Measurements from ENCODE around the gene HRAS.

Gene HRAS

DNA sequence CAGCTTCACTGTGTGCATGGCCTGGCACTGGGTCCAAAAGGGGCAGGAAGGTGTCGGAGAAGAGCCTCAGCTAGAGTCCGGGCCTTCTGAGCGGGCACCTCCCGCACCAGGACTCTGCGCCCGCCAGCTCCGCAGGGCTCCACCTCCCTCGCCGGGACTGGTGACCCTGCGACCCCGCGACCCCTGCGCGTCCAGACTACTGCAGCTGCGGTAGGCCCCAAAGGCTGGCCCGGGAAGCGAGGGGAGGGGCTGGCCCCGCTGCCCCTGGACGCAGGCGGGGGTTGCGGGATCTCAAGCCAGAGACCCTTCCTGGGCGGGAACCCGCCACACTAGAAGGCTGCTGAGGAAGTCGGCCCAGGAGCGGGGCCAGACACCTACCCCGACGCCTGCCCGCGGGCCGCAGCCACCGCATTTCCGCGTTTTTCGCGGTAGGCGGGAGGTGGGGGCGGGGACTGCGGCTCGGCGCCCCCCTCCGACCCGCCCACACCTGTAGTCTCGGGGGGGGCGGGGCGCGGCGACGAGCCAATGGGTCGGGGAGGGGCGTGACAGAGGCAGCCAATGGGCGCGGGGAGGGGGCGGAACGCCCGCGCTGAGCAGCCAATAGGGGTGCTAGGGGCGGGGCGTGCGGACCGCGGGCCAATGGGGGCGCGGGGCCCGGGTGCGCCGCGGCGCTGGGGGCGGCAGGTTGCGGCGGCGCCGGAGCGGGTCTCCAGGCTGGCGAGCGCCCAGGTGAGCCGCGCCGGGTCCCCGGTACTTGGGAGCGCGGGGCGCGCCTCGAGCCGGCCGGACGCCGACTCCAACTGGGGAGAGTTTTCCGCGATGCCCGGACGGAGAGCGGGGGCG is 25.1 kb upstream of the HRAS start, which contains the start of the genes LMNTD2 and RASSF7:
LMNTD2 (minus strand) TSS at position 434 of the 843 bp plus-strand sequence; CDS start at position 412, 22 bp downstream.
RASSF7 (plus strand) TSS at position 666 of the 843 bp plus-strand sequence. CDS start 799 bp downstream, outside the sequence.
- Mint-ChIP-seq H3K9me3 (no peaks in the 10 kb centered on the region), H3K27me3 (peaks cover 9% of the 10 kb centered on the region), H3K4me1 (peaks cover 11% of the 10 kb centered on the region), H3K27ac (no peak within 1 kb of the TSS), H3K4me3 (peak within 1 kb of the TSS; percentile 82), H3K36me3 (ENCODE audit: low read depth) (no peaks in the 10 kb centered on the region)
- ATAC-seq (peak; percentile 79), DNase-seq (peak; percentile 98)

DNA sequence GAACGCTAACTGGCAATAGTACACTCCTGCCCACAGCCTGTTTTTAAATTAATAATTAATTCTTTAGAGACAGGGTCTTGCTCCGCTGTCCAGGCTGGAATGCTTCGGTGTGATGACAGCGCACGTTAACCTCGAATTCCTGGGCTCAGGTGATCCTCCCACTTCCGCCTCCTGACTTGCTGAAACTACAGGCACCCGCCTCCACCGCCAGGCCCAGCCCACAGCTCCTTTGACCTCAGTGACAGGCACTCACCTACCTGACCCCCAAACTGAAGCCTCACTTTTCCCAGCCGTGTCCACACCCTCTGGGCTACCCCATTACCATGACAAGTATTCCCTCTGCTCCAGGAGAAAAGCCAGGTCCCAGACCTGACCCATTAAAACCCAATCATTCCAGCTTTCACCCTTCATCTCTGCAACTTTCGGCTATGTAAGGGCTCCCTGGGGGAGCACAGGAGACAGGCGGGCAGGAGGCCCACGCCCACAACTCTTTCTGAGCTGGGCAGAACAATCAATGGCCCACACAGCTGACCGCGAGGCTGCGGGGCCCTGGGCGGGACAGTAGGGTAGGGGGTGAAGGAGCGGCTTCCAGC is 24.4 kb upstream of the HRAS start:
- H3K27me3 Mint-ChIP-seq: peaks cover 9% of the 10 kb centered on the region
- no peaks in the 10 kb centered on the region for H3K9me3 Mint-ChIP-seq
- H3K27ac Mint-ChIP-seq: no peak overlapping the region
- DNase-seq: no peak
- no peaks in the 10 kb centered on the region for H3K36me3 Mint-ChIP-seq (ENCODE audit: low read depth)
- no peak for ATAC-seq
- H3K4me3 Mint-ChIP-seq: peak overlapping the region; percentile 50
- H3K4me1 Mint-ChIP-seq: peaks cover 11% of the 10 kb centered on the region

DNA sequence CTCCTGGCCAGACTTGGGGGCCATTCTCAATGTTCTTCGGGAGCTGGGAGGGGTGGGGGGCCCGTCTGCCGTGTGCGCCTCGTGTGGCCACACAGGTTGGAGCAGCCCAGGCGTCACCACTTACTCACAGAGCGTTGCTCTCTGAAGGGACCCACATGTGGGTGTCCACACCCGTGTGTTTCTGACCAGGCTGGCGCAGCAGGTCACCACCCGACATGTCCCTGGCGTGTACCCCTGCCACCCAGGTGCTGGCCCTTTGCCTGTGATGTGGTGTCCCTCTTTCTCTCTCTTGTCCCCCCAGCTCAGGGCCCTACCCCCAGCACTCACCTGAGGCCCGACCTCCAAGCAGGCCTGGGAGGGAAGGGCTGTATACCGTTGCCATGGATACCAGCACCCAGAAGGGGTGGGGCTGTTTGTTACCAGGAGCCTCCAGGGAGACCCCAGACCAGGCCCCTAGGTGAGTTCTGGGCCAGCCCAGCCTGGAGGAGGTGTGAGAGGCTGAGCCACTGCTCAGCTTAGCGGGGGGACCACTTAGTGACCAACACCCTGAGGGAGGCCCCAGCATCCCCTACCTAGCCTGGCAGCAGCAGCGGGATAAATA is 23.7 kb upstream of the HRAS start:
- peaks cover 9% of the 10 kb centered on the region for H3K27me3 Mint-ChIP-seq
- no peaks in the 10 kb centered on the region for H3K36me3 Mint-ChIP-seq (ENCODE audit: low read depth)
- no peak overlapping the region for H3K4me3 Mint-ChIP-seq
- H3K27ac Mint-ChIP-seq: no peak overlapping the region
- H3K9me3 Mint-ChIP-seq: no peaks in the 10 kb centered on the region
- H3K4me1 Mint-ChIP-seq: peaks cover 11% of the 10 kb centered on the region
- DNase-seq (no peak), ATAC-seq (no peak)

DNA sequence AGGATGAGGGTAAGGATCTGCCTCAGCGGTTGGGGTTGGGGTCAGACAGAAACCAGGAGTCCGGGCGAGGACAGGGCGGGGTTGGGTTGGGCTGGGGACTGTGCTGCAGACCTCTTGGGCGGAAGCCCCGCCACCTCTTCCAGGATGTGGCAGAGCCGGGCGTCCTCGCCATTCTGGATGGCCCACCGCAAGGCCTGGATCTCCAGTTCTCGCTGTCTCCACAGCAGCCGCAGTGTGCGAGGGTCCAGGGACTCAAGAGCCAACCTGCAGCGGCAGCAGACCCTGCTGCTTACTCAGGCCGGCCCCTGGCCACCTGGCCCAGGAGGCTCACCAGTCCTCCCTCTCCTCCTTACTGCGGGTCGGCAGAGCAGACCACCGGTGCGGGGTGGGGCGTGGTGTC is 23.1 kb upstream of the HRAS start:
- no peak for DNase-seq
- Mint-ChIP-seq H3K36me3 (ENCODE audit: low read depth) (no peaks in the 10 kb centered on the region), H3K4me3 (no peak overlapping the region), H3K27ac (no peak overlapping the region), H3K9me3 (no peaks in the 10 kb centered on the region), H3K4me1 (peaks cover 11% of the 10 kb centered on the region), H3K27me3 (peaks cover 9% of the 10 kb centered on the region)
- ATAC-seq: no peak

DNA sequence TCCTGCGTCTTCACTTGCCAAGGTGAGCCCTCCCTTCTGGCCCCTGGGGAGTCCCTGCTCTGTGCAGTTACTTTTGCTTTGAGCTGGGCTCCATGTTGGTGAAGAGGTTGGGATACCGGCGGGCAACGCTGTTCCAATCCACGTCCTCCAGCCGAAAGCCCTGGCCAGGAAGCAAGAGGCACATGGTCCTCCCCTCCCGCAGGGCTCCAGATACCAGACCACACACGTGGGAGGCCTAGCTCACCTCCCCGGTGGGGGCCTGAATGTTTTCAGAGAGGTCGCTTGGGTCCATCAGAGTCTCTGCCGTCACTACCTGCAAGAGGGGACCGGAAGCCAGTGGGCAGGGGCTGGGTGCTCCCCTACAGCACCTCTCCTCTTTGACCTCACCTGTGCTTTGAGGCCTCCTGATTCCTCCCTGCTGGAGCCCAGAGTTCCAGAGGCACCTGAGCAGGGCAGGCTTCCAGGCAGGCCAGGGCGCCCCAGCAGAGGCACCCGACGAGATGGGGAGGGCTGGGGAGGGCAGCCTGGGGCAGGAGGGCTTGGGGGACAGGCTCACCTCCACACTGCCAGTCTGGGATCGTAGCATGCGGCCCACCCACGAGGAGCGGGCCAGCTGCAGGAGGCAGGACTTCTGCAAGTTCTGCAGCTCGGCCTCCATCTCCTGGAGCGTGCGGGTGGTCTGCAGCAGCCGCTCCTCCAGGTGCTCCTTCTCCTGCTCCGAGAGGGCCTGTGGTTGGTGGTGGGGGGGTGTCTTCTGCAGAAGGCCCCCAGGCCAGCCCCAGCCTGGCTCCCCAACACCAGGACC is 22.2 kb upstream of the HRAS start:
- H3K27me3 Mint-ChIP-seq: peaks cover 9% of the 10 kb centered on the region
- ATAC-seq: no peak
- DNase-seq: no peak
- peaks cover 11% of the 10 kb centered on the region for H3K4me1 Mint-ChIP-seq
- H3K27ac Mint-ChIP-seq: no peak overlapping the region
- H3K4me3 Mint-ChIP-seq: no peak overlapping the region
- H3K9me3 Mint-ChIP-seq: no peaks in the 10 kb centered on the region
- H3K36me3 Mint-ChIP-seq (ENCODE audit: low read depth): no peaks in the 10 kb centered on the region

DNA sequence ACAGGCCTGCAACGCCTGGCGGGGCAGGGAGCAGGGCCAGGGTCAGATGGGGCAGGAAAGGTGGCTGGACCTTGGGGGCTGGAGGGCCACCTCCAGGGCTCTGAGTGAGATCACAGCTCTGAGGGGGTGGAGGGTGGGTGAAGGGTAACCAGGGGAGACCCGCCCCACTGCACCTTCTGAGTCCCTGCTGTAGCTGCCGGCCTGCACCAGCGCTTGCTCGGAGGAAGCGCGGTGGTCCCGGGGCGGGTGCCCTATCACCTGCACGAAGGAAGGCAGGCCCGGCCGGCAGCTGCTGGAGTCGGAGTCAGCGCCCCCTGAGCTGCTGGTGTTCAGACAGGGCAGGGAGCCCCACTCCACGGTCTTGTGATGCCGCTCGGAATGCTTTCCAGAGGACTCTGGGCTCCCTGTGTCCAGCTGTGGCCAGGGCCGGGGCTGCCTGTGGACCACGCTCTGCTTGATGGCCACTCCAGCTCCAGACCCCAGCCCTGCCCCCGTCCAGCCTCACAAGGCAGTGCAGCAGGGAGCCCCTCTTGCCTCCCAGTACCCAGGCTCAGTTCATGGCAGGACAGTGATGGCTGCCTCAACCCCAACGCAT is 21.4 kb upstream of the HRAS start:
- peaks cover 9% of the 10 kb centered on the region for H3K27me3 Mint-ChIP-seq
- H3K4me3 Mint-ChIP-seq: no peak overlapping the region
- H3K27ac Mint-ChIP-seq: no peak overlapping the region

DNA sequence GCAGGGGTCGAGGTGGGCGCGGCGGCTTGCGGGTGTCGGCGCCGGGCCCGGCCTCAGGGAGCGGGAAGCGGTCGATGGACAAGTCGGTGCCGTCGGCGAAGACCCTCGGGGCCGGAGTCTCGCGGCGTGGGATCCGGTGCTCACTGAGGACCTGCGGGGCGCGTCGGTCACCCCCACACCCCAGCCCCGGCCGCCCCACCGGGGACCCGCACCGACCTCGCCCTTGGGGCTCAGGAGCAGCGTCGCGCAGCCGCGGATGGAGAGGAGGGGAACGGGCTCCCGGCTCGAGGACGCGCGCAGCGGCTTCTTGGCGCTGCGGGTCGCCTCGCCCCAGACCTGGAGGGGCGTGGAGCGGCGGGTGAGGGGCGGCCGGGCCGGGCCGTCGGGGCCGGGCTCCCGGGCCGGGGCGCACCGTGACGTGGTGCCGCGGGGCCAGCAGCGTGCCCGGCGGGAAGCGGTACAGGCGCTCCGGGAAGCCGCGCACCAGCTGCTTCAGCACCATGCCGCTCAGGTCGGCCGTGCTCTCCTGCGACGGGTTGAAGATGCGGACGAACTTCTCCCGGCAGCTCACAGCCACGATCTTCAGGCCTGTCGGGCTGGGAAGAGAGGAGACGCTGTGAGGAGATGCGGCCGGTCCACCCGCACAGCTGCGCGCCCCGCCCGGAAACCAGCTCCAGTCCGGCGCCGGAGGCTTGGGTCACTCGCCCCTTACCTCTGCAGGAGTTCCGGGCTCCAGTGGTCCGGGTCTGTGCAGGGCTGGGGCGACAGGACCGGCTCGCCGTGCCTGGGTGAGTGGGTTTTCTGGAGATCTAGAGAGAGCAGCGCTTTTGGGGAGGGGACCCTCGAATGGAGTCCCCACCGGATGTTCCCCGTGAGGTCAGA is 20.6 kb upstream of the HRAS start:
- DNase-seq (no peak), ATAC-seq (no peak)
- H3K27ac Mint-ChIP-seq: no peak overlapping the region
- H3K27me3 Mint-ChIP-seq: peaks cover 9% of the 10 kb centered on the region
- H3K4me3 Mint-ChIP-seq: no peak overlapping the region
- no peaks in the 10 kb centered on the region for H3K9me3 Mint-ChIP-seq
- H3K36me3 Mint-ChIP-seq (ENCODE audit: low read depth): no peaks in the 10 kb centered on the region
- H3K4me1 Mint-ChIP-seq: peaks cover 6% of the 10 kb centered on the region

More for the DNA sequence above, 21.4 kb upstream of the HRAS start:
- Mint-ChIP-seq H3K9me3 (no peaks in the 10 kb centered on the region), H3K36me3 (ENCODE audit: low read depth) (no peaks in the 10 kb centered on the region), H3K4me1 (peaks cover 11% of the 10 kb centered on the region)
- ATAC-seq (no peak), DNase-seq (no peak)

DNA sequence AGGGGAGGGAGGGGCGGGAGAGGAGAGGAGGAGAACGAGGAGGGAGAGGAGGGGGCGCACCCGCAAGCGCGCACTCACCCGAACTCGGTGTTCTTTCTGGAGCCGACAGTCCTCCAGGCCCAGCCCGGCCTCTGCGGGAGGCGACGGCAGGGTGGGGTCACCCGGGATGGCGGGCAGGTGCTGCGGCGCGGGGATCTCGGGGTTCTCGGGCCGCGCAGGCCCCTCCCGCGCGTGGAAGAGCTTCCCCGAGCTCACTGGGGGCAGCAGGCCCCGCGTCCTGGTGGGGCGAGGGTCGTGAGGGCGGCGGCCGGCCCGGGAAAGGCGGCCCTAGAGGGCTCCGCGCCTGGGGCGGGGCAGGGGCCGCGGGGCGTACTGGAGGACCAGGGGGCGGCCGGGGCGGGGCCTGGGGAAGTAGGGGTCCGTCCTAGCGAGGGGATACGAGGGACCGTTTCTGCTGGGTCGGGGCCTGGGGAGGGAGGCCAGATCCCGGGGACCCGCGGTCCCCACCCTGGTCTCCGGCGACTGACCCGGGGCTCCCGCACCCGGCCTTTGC is 19.9 kb upstream of the HRAS start:
- Mint-ChIP-seq H3K27me3 (peaks cover 9% of the 10 kb centered on the region), H3K4me3 (no peak overlapping the region), H3K36me3 (ENCODE audit: low read depth) (no peaks in the 10 kb centered on the region), H3K9me3 (no peaks in the 10 kb centered on the region), H3K27ac (no peak overlapping the region), H3K4me1 (peaks cover 6% of the 10 kb centered on the region)
- DNase-seq: no peak
- no peak for ATAC-seq

DNA sequence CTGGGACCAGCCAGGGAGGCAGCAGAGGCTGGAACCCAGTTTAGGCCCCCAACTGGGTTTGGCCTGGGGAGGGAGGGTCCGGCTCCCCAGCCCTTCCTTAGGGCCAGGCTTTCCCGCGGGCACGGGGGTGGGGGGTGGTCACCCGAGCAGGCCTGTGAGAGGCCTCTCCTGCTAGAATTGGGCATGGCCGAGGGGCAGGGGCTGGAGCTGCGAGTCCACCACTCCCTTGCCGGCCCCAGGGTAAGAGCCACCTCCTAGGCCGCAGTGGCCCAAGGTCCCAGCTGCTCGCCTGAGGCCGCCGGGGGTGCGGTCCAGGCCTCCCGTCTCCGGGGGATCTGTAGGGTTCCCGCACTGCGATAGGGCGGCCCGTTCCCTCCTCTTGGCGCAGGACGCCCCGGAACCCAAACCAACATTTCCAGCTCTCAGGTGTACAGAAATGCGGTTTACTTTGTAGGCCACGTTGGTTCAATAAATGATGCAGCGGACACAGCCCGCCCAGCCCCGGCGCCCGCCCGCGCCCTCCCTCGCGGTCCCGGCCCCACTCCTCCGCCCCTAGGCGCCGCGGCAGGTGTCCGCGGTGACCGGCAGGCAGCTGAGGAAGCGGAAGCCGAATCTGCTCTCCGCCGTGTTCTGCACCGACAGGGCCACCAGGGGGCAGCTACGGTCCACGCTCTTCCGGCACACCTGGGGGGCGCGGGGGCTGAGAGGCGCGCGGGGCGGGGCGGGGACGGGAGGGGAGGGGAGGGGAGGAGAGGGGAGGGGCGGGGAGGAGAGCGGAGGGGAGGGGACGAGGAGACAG is 19.3 kb upstream of the HRAS start:
- ATAC-seq: peak; percentile 61
- no peak overlapping the region for H3K4me3 Mint-ChIP-seq
- no peaks in the 10 kb centered on the region for H3K36me3 Mint-ChIP-seq (ENCODE audit: low read depth)
- peaks cover 1% of the 10 kb centered on the region for H3K4me1 Mint-ChIP-seq
- peaks cover 9% of the 10 kb centered on the region for H3K27me3 Mint-ChIP-seq
- H3K27ac Mint-ChIP-seq: no peak overlapping the region
- H3K9me3 Mint-ChIP-seq: no peaks in the 10 kb centered on the region
- DNase-seq: peak; percentile 79

DNA sequence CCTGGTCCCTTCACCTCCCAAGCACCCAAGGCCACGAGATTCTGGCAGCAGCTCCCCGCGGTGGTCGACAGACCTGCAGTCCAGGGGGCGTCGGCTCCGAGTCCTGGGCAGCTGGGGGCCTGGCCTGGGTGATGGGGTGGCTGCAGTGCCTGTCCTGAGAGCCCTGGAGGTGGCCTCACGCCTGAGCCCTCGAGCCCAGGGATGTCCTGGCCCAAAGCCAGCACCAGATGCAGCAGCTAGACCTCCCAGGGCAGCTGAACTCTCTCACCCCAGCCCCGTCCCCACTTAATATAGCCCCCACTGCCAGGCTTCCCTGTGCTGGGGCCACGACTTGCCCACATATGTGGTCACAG is 18.6 kb upstream of the HRAS start:
- H3K27ac Mint-ChIP-seq: no peak overlapping the region
- no peak for ATAC-seq
- H3K4me3 Mint-ChIP-seq: no peak overlapping the region

DNA sequence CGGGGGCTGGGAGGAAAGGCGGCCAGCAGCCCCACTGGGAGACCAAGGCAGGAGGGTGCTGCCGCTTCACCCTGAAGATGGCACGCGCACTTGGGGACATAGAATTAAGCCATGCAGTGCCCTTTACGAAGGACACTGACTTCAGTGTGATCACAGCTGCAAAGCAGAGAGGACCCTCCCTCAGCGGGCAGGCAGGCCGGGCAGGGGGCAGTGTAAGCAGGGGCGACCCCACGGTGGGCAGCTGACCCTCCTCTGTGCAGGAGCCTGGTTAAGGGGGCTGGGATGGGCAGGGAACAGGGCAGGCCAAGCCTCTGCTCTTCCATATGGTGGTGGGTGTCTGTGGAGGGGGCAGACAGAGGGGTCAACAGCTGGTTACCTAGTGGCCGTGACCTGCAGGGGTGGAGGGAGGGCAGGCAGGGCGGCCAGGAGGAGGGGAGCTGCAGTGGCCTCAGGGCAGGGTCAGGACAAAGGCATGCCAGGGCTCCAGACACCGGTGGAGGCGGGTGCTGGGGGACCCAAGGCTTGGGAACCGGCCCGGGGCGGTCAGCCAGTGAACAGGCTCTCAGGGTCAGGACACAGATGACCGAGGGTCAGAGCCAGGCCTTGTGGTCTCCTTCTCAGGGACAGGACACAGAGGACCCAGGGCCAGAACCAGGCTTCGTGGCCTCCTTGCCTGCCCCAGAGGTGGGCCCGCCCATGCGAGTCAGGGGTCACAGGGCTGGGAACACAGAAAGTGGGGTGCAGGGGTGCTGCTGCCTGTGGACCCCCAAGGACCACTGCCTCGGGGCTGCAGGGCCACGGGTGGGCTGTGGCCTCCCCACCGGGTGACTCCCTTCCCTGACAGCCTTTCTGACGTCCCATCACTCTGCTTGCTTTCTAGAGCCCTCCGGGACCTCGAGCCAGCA is 18.0 kb upstream of the HRAS start:
- no peak for DNase-seq
- Mint-ChIP-seq H3K27me3 (peaks cover 9% of the 10 kb centered on the region), H3K27ac (no peak overlapping the region), H3K4me3 (no peak overlapping the region), H3K4me1 (peaks cover 1% of the 10 kb centered on the region), H3K9me3 (no peaks in the 10 kb centered on the region), H3K36me3 (ENCODE audit: low read depth) (no peaks in the 10 kb centered on the region)
- no peak for ATAC-seq

More for the DNA sequence above, 18.6 kb upstream of the HRAS start:
- peaks cover 9% of the 10 kb centered on the region for H3K27me3 Mint-ChIP-seq
- H3K4me1 Mint-ChIP-seq: peaks cover 1% of the 10 kb centered on the region
- DNase-seq: no peak
- no peaks in the 10 kb centered on the region for H3K36me3 Mint-ChIP-seq (ENCODE audit: low read depth)
- no peaks in the 10 kb centered on the region for H3K9me3 Mint-ChIP-seq

DNA sequence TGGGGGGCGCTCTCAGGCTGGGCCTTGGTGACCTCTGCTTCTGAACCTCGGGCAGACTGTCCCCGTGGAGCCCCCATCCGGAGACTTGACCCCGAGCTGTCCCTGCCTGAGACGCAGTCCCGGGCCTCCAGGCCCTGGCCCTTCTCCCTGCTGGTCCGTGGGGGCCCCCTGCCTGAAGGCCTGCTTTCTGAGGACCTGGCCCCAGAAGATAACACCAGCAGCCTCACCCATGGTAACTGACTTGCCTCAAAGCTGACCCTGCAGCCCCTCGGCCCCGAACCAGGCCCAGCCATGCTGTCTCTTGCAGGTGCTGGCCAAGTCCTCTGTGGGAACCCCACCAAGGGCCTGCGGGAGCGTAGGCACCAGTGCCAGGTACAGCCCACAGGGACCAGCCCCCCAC is 16.2 kb upstream of the HRAS start:
- peaks cover 1% of the 10 kb centered on the region for H3K4me1 Mint-ChIP-seq
- no peak overlapping the region for H3K27ac Mint-ChIP-seq
- no peak for ATAC-seq

More for the DNA sequence above, 16.2 kb upstream of the HRAS start:
- Mint-ChIP-seq H3K27me3 (peaks cover 3% of the 10 kb centered on the region), H3K9me3 (no peaks in the 10 kb centered on the region), H3K4me3 (no peak overlapping the region), H3K36me3 (ENCODE audit: low read depth) (no peaks in the 10 kb centered on the region)
- no peak for DNase-seq
